T-helper 17 cell (primary cell): ENCODE measurements around the gene USP36. TPM values are rescaled to one million over a fixed set of nuclear protein-coding genes. Genes with fewer than 3 reads are reported as not detected.

Experiments used
- ATAC-seq: fragments of 150-1000 bp; cut with Tn5 transposase; 2 replicates; pipeline ENCODE4 v1.10.0; 2021; ENCODE audit warnings: mild to moderate bottlenecking, moderate library complexity
- DNase-seq, 3 donors: peaks; one replicate each; pipeline versions ENCODE4 v3.0.0 to v3.0.0-alpha.2; 2020 to 2021
- H3K9me3 ChIP-seq: one replicate; pipeline ENCODE4 v1.7.0; 2013; ENCODE audit warnings: low read length, mild to moderate bottlenecking; ENCODE audit not compliant: control insufficient read depth, poor library complexity, severe bottlenecking
- H3K27ac Mint-ChIP-seq: one replicate; pipeline ENCODE4 v1.8.0; 2022; ENCODE audit warnings: mild to moderate bottlenecking, moderate library complexity, mixed read lengths
- H3K27me3 Mint-ChIP-seq: one replicate; pipeline ENCODE4 v1.8.0; 2022; ENCODE audit warnings: mixed read lengths
- H3K36me3 Mint-ChIP-seq: one replicate; pipeline ENCODE4 v1.8.0; 2022; ENCODE audit warnings: low read depth, mixed read lengths
- H3K4me1 Mint-ChIP-seq: one replicate; pipeline ENCODE4 v1.8.0; 2022; ENCODE audit warnings: mild to moderate bottlenecking, mixed read lengths
- H3K4me3 Mint-ChIP-seq: one replicate; pipeline ENCODE4 v1.8.0; 2022; ENCODE audit warnings: mild to moderate bottlenecking, moderate library complexity, mixed read lengths
- total RNA-seq, 4 donors: library from RNA in 2 of 4; stranded (reverse) in 2 of 4; gene quantifications; one replicate each; pipeline ENCODE4 v1.2.3 and lab custom pipeline; 2022 to 2026

The USP36 gene
- total RNA-seq, 2 donors from 2014 or later = 418 to 474 TPM

- peaks cover 21% of the 10 kb centered on the region for H3K36me3 Mint-ChIP-seq
- peaks cover 46% of the 10 kb centered on the region for H3K4me1 Mint-ChIP-seq
- H3K27ac Mint-ChIP-seq = peak overlapping the region; percentile 99
- H3K27me3 Mint-ChIP-seq = no peaks in the 10 kb centered on the region
- no peak for ATAC-seq
- no peak for DNase-seq
- no peak overlapping the region for H3K4me3 Mint-ChIP-seq
- no peaks in the 10 kb centered on the region for H3K9me3 ChIP-seq
These were observed 16.4 kb downstream of the USP36 start for GRCh38 chr17:78824240-78824639.

GRCh38 chr17:78823282-78824046, 17.1 kb downstream of the USP36 start:
- no peaks in the 10 kb centered on the region for H3K27me3 Mint-ChIP-seq
- peaks cover 28% of the 10 kb centered on the region for H3K36me3 Mint-ChIP-seq
- peak overlapping the region; percentile 99 for H3K27ac Mint-ChIP-seq
- DNase-seq = no peak
- H3K4me3 Mint-ChIP-seq = peak overlapping the region; percentile 61
- peaks cover 53% of the 10 kb centered on the region for H3K4me1 Mint-ChIP-seq
- no peak for ATAC-seq
- H3K9me3 ChIP-seq = no peaks in the 10 kb centered on the region

DNA sequence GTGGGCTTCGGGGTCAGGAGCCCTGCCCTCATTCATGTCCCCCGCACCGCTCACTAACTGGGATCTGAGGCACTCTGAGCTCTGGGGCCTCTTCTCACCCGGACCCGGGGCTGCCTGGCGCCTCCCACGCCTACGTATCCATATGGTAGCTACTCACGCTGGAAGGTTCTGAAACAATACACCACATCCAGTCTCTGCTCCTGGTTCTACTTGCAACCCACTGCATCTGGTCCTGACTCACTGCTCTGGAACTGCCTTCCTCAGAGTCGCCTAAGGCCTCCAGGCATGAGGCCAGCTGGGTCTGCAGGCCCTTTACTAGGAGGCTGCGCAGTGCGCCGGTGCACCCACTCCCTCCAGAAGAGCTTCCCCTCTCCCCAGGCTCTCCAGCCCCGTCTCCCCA, 18.1 kb downstream of the USP36 start:
- H3K9me3 ChIP-seq = no peaks in the 10 kb centered on the region
- Mint-ChIP-seq H3K4me3 (no peak overlapping the region), H3K4me1 (peaks cover 47% of the 10 kb centered on the region), H3K27ac (peak overlapping the region; percentile 99), H3K27me3 (no peaks in the 10 kb centered on the region), H3K36me3 (peaks cover 25% of the 10 kb centered on the region)
- ATAC-seq (no peak), DNase-seq (no peak)

DNA sequence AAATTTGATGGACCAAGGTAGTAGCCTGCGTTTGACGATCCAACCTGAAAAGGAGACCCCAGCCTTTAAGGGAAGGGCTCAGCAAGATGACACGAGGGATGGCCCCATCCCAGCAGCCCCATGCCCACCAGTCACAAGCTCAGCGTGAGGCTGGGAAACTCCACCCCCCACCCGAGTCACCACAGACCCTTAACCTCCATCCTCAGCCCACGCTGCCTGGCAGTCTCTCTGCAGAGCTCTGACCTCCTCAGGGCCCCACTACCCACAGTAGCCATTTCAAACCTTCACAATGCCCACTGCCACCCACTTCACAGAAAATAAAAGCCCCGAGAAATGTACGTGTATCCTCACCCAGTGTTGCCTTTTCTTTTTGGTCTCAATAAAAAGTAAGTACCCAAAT, 18.7 kb downstream of the USP36 start:
- DNase-seq = no peak
- no peaks in the 10 kb centered on the region for H3K9me3 ChIP-seq
- peaks cover 25% of the 10 kb centered on the region for H3K36me3 Mint-ChIP-seq
- peaks cover 53% of the 10 kb centered on the region for H3K4me1 Mint-ChIP-seq
- peak overlapping the region; percentile 75 for H3K4me3 Mint-ChIP-seq
- no peak for ATAC-seq
- H3K27me3 Mint-ChIP-seq = no peaks in the 10 kb centered on the region
- peak overlapping the region; percentile 99 for H3K27ac Mint-ChIP-seq

DNA sequence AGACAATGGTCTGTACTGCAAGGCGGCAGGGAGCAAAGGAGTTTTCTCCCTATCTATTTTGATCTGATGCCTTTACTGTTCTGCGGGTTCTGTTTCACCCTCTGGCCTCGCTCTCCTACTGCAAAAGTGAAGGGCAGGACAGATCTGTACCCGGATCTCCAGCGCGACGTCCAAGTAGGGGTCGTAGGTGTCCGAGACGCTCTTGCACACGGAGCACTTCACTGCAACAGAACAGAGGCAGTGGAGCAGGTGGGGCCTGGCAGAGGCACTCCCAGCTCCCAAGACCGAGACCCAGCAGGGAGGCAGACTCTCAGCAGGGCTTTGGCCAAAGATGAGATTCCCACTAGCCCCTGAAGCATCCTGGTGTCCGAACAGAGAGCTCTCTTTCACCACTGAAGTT, 19.8 kb downstream of the USP36 start:
- H3K27ac Mint-ChIP-seq = peak overlapping the region; percentile 99
- H3K27me3 Mint-ChIP-seq = no peaks in the 10 kb centered on the region
- H3K4me3 Mint-ChIP-seq = peak overlapping the region; percentile 50
- DNase-seq (no peak), ATAC-seq (no peak)
- H3K9me3 ChIP-seq = no peaks in the 10 kb centered on the region
- H3K36me3 Mint-ChIP-seq = peaks cover 25% of the 10 kb centered on the region
- peaks cover 55% of the 10 kb centered on the region for H3K4me1 Mint-ChIP-seq

DNA sequence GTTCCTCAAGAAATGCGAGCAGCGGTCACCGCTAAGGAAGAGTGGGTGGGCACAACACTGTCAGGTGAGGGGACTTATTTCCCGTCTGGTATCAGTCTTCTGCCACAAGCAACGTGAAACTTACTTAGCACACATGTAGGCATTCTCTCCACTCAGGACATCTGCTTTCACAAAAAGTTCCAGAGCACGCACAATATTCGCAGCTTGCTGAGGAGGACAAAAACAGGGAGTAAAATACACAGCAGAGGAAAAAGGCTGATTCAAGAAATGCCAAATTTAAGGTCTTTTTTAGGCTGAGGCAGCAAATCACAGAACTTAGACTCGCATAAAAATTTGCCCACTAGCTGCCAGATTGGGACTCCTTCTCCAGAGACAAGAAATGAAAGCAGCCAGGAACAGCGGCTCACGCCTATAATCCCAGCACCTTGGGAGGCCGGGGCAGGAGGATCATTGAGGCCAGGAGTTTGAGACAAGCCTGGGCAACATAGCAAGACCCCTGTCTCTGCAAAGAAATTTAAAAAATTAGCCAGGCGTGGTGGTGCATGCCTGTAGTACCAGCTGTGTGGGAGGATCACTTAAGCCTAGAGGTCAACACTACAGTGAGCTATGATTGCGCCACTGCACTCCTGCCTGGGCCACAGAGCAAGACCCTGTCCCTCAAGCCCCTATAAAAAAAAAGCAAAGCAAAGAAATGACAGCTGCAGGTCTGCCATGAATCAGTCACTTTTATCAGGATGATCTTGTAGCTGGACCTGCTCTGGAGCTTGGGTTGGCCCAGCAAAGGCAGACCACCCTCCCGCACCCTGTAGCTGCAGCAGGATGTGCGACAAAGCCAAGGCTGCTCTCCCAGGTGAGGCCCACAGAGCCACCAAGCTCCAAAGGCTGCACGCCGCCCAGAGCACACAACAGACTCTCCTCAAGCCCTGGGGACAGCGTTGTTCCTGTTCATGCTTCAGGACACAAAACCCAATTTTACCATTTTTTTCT, 20.5 kb downstream of the USP36 start:
- peak overlapping the region; percentile 87 for H3K4me3 Mint-ChIP-seq
- H3K27me3 Mint-ChIP-seq = no peaks in the 10 kb centered on the region
- peak overlapping the region; percentile 99 for H3K27ac Mint-ChIP-seq
- ATAC-seq (no peak), DNase-seq (no peak)
- peaks cover 21% of the 10 kb centered on the region for H3K36me3 Mint-ChIP-seq
- no peaks in the 10 kb centered on the region for H3K9me3 ChIP-seq
- peaks cover 49% of the 10 kb centered on the region for H3K4me1 Mint-ChIP-seq

DNA sequence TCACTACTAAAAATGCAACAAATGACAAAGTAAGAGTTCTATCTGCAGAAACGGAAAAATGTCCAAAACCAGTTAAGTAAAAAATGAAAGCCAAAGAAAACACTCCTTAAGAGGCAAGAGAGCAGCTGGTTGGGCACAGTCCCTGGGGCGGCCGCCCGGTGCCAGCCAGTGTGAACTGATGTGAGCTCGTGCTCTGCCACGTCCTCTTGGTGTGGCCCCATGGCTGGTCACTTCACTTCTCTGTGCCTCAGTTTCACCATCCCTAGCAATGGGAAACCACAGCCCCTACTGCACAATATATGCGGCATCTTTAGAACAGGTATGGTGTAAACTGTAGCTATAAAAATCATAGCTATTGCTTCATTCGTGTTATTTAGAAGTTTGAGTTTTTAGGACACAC, 21.2 kb downstream of the USP36 start:
- Mint-ChIP-seq H3K27ac (peak overlapping the region; percentile 99), H3K27me3 (no peaks in the 10 kb centered on the region), H3K4me3 (peak overlapping the region; percentile 87), H3K4me1 (peaks cover 44% of the 10 kb centered on the region), H3K36me3 (peaks cover 16% of the 10 kb centered on the region)
- DNase-seq = no peak
- no peak for ATAC-seq
- no peaks in the 10 kb centered on the region for H3K9me3 ChIP-seq

GRCh38 chr17:78818932-78819331, 21.7 kb downstream of the USP36 start:
- DNase-seq (peak; percentile 33 to 51 (median 48)), ATAC-seq (peak; percentile 58)
- Mint-ChIP-seq H3K4me3 (peak overlapping the region; percentile 87), H3K4me1 (peaks cover 41% of the 10 kb centered on the region), H3K27ac (peak overlapping the region; percentile 99), H3K36me3 (peaks cover 13% of the 10 kb centered on the region), H3K27me3 (no peaks in the 10 kb centered on the region)
- no peaks in the 10 kb centered on the region for H3K9me3 ChIP-seq

GRCh38 chr17:78818152-78818846, 22.3 kb downstream of the USP36 start:
- no peak for ATAC-seq
- Mint-ChIP-seq H3K27ac (peak overlapping the region; percentile 99), H3K4me1 (peaks cover 38% of the 10 kb centered on the region), H3K4me3 (peak overlapping the region; percentile 87), H3K27me3 (no peaks in the 10 kb centered on the region), H3K36me3 (peaks cover 12% of the 10 kb centered on the region)
- no peak for DNase-seq
- no peaks in the 10 kb centered on the region for H3K9me3 ChIP-seq

GRCh38 chr17:78817123-78817522, 23.5 kb downstream of the USP36 start:
- no peaks in the 10 kb centered on the region for H3K27me3 Mint-ChIP-seq
- H3K27ac Mint-ChIP-seq = peak overlapping the region; percentile 99
- peaks cover 9% of the 10 kb centered on the region for H3K36me3 Mint-ChIP-seq
- no peaks in the 10 kb centered on the region for H3K9me3 ChIP-seq
- H3K4me1 Mint-ChIP-seq = peaks cover 30% of the 10 kb centered on the region
- peak overlapping the region; percentile 88 for H3K4me3 Mint-ChIP-seq
- ATAC-seq (peak; percentile 86), DNase-seq (peak in 2 of 3 donors; percentile 59 to 65)

- Mint-ChIP-seq H3K4me3 (peak overlapping the region; percentile 7), H3K27ac (peak overlapping the region; percentile 84), H3K36me3 (peaks cover 12% of the 10 kb centered on the region), H3K27me3 (no peaks in the 10 kb centered on the region), H3K4me1 (peaks cover 30% of the 10 kb centered on the region)
- no peak for ATAC-seq
- no peaks in the 10 kb centered on the region for H3K9me3 ChIP-seq
- no peak for DNase-seq
These were observed 24.9 kb downstream of the USP36 start for GRCh38 chr17:78815696-78816095.

- Mint-ChIP-seq H3K4me1 (peaks cover 14% of the 10 kb centered on the region), H3K4me3 (no peak overlapping the region), H3K27ac (peak overlapping the region; percentile 84), H3K27me3 (no peaks in the 10 kb centered on the region), H3K36me3 (peaks cover 5% of the 10 kb centered on the region)
- DNase-seq = no peak
- peak; percentile 17 for ATAC-seq
- no peaks in the 10 kb centered on the region for H3K9me3 ChIP-seq
These were observed 27.8 kb downstream of the USP36 start for GRCh38 chr17:78812855-78813254.

DNA sequence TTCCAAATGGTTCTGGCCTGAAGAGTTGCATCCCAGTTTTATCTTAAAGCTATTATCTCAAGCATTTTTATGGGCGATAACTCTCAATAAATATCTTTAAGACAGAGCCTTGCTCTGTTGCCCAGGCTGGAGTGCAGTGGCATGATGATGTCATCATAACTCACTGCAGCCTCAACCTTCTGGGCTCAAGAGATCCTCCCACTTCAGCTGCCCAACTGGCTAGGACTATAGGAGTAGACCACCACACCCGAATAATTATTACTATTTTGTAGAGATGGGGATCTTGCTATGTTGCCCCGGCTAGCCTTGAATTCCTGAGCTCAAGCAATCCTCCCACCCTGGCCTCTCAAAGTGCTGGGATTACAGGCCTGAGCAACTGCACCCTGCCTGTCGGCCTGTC, 32.5 kb downstream of the USP36 start:
- ATAC-seq (no peak), DNase-seq (no peak)
- peak overlapping the region; percentile 99 for H3K27ac Mint-ChIP-seq
- peaks cover 12% of the 10 kb centered on the region for H3K36me3 Mint-ChIP-seq
- no peaks in the 10 kb centered on the region for H3K9me3 ChIP-seq
- H3K4me1 Mint-ChIP-seq = peaks cover 37% of the 10 kb centered on the region
- no peak overlapping the region for H3K4me3 Mint-ChIP-seq
- H3K27me3 Mint-ChIP-seq = no peaks in the 10 kb centered on the region
